ENCODE measurements around the gene HMGN2.

HMGN2 gene

DNA sequence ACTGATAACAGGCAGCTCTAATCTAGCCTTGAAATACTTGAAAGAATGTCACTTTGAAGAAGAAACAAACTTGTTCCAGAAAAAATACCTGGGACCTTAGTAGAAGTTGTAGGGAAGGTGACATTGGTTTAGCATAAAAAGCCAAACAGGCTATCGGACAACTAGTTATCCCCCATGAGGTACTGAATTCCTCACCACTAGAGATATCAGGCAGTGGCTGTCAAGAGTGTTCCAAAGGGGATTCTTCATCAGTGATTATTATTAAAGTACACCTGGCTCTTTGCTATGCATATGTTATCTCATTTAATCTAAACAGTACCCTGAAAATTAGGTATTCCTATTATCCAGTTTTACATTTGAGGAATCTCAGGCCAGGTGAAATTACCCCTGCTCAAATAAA, 13.1 kb upstream of the HMGN2 start:
- no peak overlapping the region for H3K27ac ChIP-seq (ENCODE audit: low read depth, low read length, severe bottlenecking)
- H3K4me3 ChIP-seq (ENCODE audit: extremely low read depth, insufficient read depth, low read length, poor library complexity, severe bottlenecking) = no peak overlapping the region
- 100% methylated on average over 1 of the region's 1 CpG; no CpG with 5 or more reads in 1 of the 2 experiments for WGBS, 2 experiments (ENCODE audit: insufficient coverage in 2 of 2)
- peaks cover 87% of the 10 kb centered on the region for H3K36me3 ChIP-seq (ENCODE audit: control insufficient read depth, insufficient read depth, low read length)
- H3K9me3 ChIP-seq (ENCODE audit: control insufficient read depth, low read length) = no peaks in the 10 kb centered on the region
- no peaks in the 10 kb centered on the region for H3K4me1 ChIP-seq (ENCODE audit: control insufficient read depth, insufficient read depth, low read length, poor library complexity, severe bottlenecking)

- Histone ChIP-seq H3K4me1 (ENCODE audit: control insufficient read depth, insufficient read depth, low read length, poor library complexity, severe bottlenecking) (no peaks in the 10 kb centered on the region), H3K4me3 (ENCODE audit: extremely low read depth, insufficient read depth, low read length, poor library complexity, severe bottlenecking) (no peak overlapping the region), H3K9me3 (ENCODE audit: control insufficient read depth, low read length) (no peaks in the 10 kb centered on the region), H3K27ac (ENCODE audit: low read depth, low read length, severe bottlenecking) (no peak overlapping the region), H3K36me3 (ENCODE audit: control insufficient read depth, insufficient read depth, low read length) (peaks cover 87% of the 10 kb centered on the region)
- 96% methylated on average over 3 of the region's 3 CpGs for WGBS, 2 experiments (ENCODE audit: insufficient coverage in 2 of 2)
Observed at GRCh38 chr1:26459573-26460031, 12.6 kb upstream of the HMGN2 start.

GRCh38 chr1:26468911-26469310, 3.3 kb upstream of the HMGN2 start:
- Histone ChIP-seq H3K9me3 (ENCODE audit: control insufficient read depth, low read length) (no peaks in the 10 kb centered on the region), H3K36me3 (ENCODE audit: control insufficient read depth, insufficient read depth, low read length) (peaks cover 68% of the 10 kb centered on the region), H3K27ac (ENCODE audit: low read depth, low read length, severe bottlenecking) (no peak overlapping the region), H3K4me3 (ENCODE audit: extremely low read depth, insufficient read depth, low read length, poor library complexity, severe bottlenecking) (no peak overlapping the region), H3K4me1 (ENCODE audit: control insufficient read depth, insufficient read depth, low read length, poor library complexity, severe bottlenecking) (peaks cover 12% of the 10 kb centered on the region)
- 93 to 96% methylated on average over 10 of the region's 10 CpGs for WGBS, 2 experiments (ENCODE audit: insufficient coverage in 2 of 2)

DNA sequence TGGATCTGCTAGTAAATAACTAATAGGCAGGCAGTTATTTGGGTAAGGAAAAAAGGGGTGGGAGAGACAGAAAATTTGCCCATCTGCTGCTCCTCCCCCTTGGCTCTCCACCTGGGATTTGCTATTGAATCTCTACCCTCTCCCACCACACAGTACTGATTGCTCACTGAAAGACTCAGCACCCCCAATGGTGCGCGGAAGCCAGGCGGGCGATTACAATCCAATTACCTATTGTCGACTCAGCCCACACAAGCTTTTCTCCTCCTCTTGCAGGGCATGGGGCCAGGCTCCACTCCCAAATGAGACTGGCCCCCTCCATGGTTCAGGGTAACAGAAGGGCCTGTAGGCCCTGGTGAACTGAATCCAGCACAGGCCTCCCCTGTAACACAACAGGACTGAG, 2.7 kb upstream of the HMGN2 start:
- peaks cover 18% of the 10 kb centered on the region for H3K4me1 ChIP-seq (ENCODE audit: control insufficient read depth, insufficient read depth, low read length, poor library complexity, severe bottlenecking)
- peaks cover 68% of the 10 kb centered on the region for H3K36me3 ChIP-seq (ENCODE audit: control insufficient read depth, insufficient read depth, low read length)
- WGBS, 2 experiments (ENCODE audit: insufficient coverage in 2 of 2) = 90% methylated on average over 5 of the region's 5 CpGs
- no peak overlapping the region for H3K27ac ChIP-seq (ENCODE audit: low read depth, low read length, severe bottlenecking)
- no peak overlapping the region for H3K4me3 ChIP-seq (ENCODE audit: extremely low read depth, insufficient read depth, low read length, poor library complexity, severe bottlenecking)
- H3K9me3 ChIP-seq (ENCODE audit: control insufficient read depth, low read length) = no peaks in the 10 kb centered on the region

DNA sequence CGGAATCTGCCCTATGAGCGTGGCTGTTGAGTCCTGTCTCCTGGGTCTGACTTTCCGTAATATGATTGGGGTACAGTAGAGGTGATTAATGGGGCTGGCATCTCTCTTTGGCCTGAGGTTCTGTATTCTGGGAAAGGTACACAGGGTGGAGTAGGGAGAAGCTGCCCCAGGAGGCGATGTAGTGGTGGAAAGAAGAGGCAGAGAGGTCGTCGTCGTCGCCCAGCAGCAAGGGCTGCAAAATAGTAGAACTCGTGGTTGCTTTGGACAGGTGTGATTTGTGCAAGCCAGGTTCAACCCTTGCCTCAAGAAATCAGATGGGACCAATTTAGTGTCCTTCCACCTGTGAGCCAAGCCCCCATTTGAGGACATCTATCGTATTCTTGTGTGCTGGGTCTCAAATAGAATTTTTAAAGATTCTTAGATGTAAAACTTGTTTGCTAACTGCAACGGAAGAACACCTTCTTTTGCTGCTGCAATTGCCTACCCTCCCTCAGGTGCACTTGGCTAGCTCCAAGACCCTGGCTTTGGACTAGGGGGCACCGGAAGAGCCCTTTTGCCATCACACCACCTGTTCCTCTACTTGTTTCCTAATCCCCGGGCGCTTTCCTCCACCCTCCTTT, 1.3 kb upstream of the HMGN2 start:
- Histone ChIP-seq H3K4me3 (ENCODE audit: extremely low read depth, insufficient read depth, low read length, poor library complexity, severe bottlenecking) (peak overlapping the region; percentile 85), H3K4me1 (ENCODE audit: control insufficient read depth, insufficient read depth, low read length, poor library complexity, severe bottlenecking) (peaks cover 22% of the 10 kb centered on the region), H3K36me3 (ENCODE audit: control insufficient read depth, insufficient read depth, low read length) (peaks cover 62% of the 10 kb centered on the region), H3K27ac (ENCODE audit: low read depth, low read length, severe bottlenecking) (no peak overlapping the region), H3K9me3 (ENCODE audit: control insufficient read depth, low read length) (no peaks in the 10 kb centered on the region)
- 59 to 71% methylated on average over 8 to 12 of the region's 14 CpGs for WGBS, 2 experiments (ENCODE audit: insufficient coverage in 2 of 2)

GRCh38 chr1:26471498-26472319, 531 bp upstream of the HMGN2 start:
- peaks cover 62% of the 10 kb centered on the region for H3K36me3 ChIP-seq (ENCODE audit: control insufficient read depth, insufficient read depth, low read length)
- H3K4me3 ChIP-seq (ENCODE audit: extremely low read depth, insufficient read depth, low read length, poor library complexity, severe bottlenecking) = peak overlapping the region; percentile 85
- WGBS, 2 experiments (ENCODE audit: insufficient coverage in 2 of 2) = 1% methylated on average over 22 to 30 of the region's 52 CpGs
- H3K4me1 ChIP-seq (ENCODE audit: control insufficient read depth, insufficient read depth, low read length, poor library complexity, severe bottlenecking) = peaks cover 22% of the 10 kb centered on the region
- peak overlapping the region; percentile 100 for H3K27ac ChIP-seq (ENCODE audit: low read depth, low read length, severe bottlenecking)
- H3K9me3 ChIP-seq (ENCODE audit: control insufficient read depth, low read length) = no peaks in the 10 kb centered on the region

DNA sequence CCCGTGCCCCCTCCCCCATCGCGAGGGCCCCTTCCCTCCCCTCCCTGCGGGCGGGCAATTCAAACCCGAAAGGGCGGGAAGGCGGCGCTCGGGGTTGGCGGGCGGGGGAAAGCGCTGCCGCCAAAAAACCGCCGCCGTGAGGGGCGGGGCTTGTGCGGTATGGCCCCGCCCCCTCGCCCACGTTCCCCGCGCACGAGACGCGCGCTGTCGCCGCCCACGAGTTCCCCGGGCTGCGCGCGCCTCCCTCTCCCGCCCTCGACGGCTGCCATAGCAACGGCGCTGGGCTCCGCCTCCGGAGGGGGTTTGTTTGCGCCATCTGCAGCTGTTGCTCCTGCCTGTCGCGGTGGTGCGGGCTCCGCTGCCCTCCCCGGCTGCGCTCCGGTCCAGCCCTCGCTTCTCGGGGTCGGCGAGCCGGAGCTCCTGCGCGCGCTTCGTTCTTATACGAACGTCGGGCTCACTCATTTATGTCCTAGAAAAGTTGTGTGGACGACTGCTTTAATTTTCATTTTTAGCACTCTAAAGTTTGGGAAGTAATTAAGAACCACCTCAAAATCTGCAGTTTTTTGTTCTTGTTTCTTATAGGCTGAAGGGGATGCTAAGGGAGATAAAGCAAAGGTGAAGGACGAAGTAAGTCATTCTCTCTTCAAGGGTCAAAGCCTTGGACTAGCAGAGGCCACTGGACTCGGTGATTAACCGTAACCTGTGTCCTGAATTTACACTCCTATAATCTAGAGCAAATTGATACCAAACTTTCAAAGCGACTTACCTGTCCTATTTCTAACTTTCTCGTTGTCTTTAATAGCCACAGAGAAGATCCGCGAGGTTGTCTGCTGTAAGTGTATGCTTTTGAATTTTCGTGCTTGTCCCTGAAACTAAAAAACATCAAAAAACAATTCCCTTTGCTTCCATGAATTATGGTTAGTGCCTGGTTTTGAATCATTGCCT, 933 bp downstream of the HMGN2 start:
- Histone ChIP-seq H3K36me3 (ENCODE audit: control insufficient read depth, insufficient read depth, low read length) (peaks cover 59% of the 10 kb centered on the region), H3K27ac (ENCODE audit: low read depth, low read length, severe bottlenecking) (peak overlapping the region; percentile 100), H3K4me3 (ENCODE audit: extremely low read depth, insufficient read depth, low read length, poor library complexity, severe bottlenecking) (peak overlapping the region; percentile 85), H3K4me1 (ENCODE audit: control insufficient read depth, insufficient read depth, low read length, poor library complexity, severe bottlenecking) (peaks cover 22% of the 10 kb centered on the region), H3K9me3 (ENCODE audit: control insufficient read depth, low read length) (no peaks in the 10 kb centered on the region)
- 5 to 6% methylated on average over 41 to 42 of the region's 71 CpGs for WGBS, 2 experiments (ENCODE audit: insufficient coverage in 2 of 2)

DNA sequence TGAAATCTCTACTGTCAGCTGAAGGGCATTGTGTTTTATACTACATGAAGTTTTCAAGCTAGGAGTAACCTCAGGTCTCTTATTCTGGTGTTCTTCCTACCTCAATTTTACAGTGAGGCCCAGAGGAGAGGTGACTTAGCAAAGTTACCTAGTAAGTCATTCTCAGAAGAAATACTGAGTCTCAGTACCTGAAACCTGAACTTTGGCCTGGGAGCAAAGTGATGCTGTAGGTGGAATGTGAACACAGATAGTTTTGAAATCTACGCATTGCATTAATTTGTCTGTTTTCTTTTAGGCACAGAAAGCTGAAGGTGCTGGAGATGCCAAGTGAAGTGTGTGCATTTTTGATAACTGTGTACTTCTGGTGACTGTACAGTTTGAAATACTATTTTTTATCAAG, 2.6 kb downstream of the HMGN2 start:
- 83 to 100% methylated on average over 1 of the region's 1 CpG for WGBS, 2 experiments (ENCODE audit: insufficient coverage in 2 of 2)
- H3K4me3 ChIP-seq (ENCODE audit: extremely low read depth, insufficient read depth, low read length, poor library complexity, severe bottlenecking) = no peak overlapping the region
- H3K4me1 ChIP-seq (ENCODE audit: control insufficient read depth, insufficient read depth, low read length, poor library complexity, severe bottlenecking) = peaks cover 22% of the 10 kb centered on the region
- H3K27ac ChIP-seq (ENCODE audit: low read depth, low read length, severe bottlenecking) = no peak overlapping the region
- H3K9me3 ChIP-seq (ENCODE audit: control insufficient read depth, low read length) = no peaks in the 10 kb centered on the region
- peaks cover 45% of the 10 kb centered on the region for H3K36me3 ChIP-seq (ENCODE audit: control insufficient read depth, insufficient read depth, low read length)

- Histone ChIP-seq H3K36me3 (ENCODE audit: control insufficient read depth, insufficient read depth, low read length) (peaks cover 42% of the 10 kb centered on the region), H3K4me3 (ENCODE audit: extremely low read depth, insufficient read depth, low read length, poor library complexity, severe bottlenecking) (no peak overlapping the region), H3K27ac (ENCODE audit: low read depth, low read length, severe bottlenecking) (no peak overlapping the region), H3K4me1 (ENCODE audit: control insufficient read depth, insufficient read depth, low read length, poor library complexity, severe bottlenecking) (peaks cover 17% of the 10 kb centered on the region), H3K9me3 (ENCODE audit: control insufficient read depth, low read length) (no peaks in the 10 kb centered on the region)
- WGBS, 2 experiments (ENCODE audit: insufficient coverage in 2 of 2) = 78 to 90% methylated on average over 2 of the region's 3 CpGs
Observed at GRCh38 chr1:26475989-26476388, 3.7 kb downstream of the HMGN2 start.

DNA sequence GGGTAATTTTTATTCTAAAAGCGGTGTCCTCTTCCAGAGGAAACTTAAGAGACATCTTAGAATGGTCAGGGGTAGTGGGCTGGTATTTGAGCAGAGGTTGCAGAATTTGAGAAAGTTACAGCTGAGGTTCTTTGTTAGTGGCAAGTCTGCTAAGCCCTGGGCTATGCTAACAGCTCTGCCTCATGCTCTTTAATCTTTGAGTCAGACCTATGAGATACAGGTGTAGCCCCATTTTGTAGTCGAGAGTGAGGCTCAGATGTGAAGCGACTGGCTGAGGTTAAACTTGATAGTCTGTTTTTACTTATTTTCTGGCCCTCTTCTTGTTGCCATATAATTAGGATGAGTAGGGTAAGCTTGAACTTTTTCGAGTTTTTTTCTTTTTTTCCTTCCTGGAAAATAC, 4.7 kb downstream of the HMGN2 start:
- Histone ChIP-seq H3K4me1 (ENCODE audit: control insufficient read depth, insufficient read depth, low read length, poor library complexity, severe bottlenecking) (peaks cover 16% of the 10 kb centered on the region), H3K27ac (ENCODE audit: low read depth, low read length, severe bottlenecking) (no peak overlapping the region), H3K4me3 (ENCODE audit: extremely low read depth, insufficient read depth, low read length, poor library complexity, severe bottlenecking) (no peak overlapping the region), H3K9me3 (ENCODE audit: control insufficient read depth, low read length) (no peaks in the 10 kb centered on the region), H3K36me3 (ENCODE audit: control insufficient read depth, insufficient read depth, low read length) (peaks cover 42% of the 10 kb centered on the region)
- WGBS, 2 experiments (ENCODE audit: insufficient coverage in 2 of 2) = 88 to 92% methylated on average over 2 of the region's 4 CpGs
